HCT116 (cell line): ENCODE measurements around the gene POLR3F. TPM values are rescaled to one million over a fixed set of nuclear protein-coding genes. Genes with fewer than 3 reads are reported as not detected.

Experiments used
- ATAC-seq: fragments of 200-7000 bp; cut with Tn5 transposase; 2 replicates; pipeline ENCODE4 v1.9.1; 2020; ENCODE audit warnings: mild to moderate bottlenecking, moderate library complexity
- BruUV-seq: library from RNA; stranded (reverse); fragments of 400-500 nt; replicated peaks from 2 replicates; lab custom pipeline; 2021; lab: Mats Ljungman, UMichigan
- CTCF ChIA-PET: fragments of 300-600 bp; sonication (Branson Sonifier 250); formaldehyde crosslinking; loops from one replicate; lab custom pipeline; 2021; ENCODE audit warnings: antibody characterized with exemption; lab: Charles Lee
- POLR2A ChIA-PET: fragments of 300-600, 350-600 bp; sonication (Branson Sonifier 250); formaldehyde crosslinking; loops from one replicate; lab custom pipeline; 2021; ENCODE audit warnings: antibody characterized with exemption; lab: Charles Lee
- RAD21 ChIA-PET, 2 experiments: fragments of 300-600 bp; sonication (Branson Sonifier 250); formaldehyde crosslinking; loops; one replicate each; lab custom pipeline; 2023; ENCODE audit warnings: low total read pairs in 2 of 2; ENCODE audit not compliant: uncharacterized antibody in 2 of 2, unreplicated experiment in 2 of 2, low non-redundant PET in 1 of 2; lab: Charles Lee
- DNase-seq: peaks from one replicate; pipeline ENCODE4 v3.0.0-alpha.2; 2010; ENCODE audit warnings: low read depth, low spot score
- H2AFZ ChIP-seq: fragments of 200-600 bp; shearing (Covaris generic), sonication (generic); 2 replicates; pipeline ENCODE4 v1.6.1; 2017; ENCODE audit warnings: low read depth, mixed run types, mixed read lengths, antibody characterized with exemption, low read length; ENCODE audit not compliant: poor library complexity, severe bottlenecking
- H3K27ac ChIP-seq: 2 replicates; pipeline ENCODE4 v1.5.1; 2012; ENCODE audit warnings: low read depth, low read length
- H3K27me3 ChIP-seq: fragments of 200-600 bp; sonication (generic); 2 replicates; pipeline ENCODE4 v1.6.1; 2016; ENCODE audit warnings: mixed run types, low read length, mixed read lengths; ENCODE audit not compliant: insufficient read depth
- H3K36me3 ChIP-seq, 2 experiments: fragments of 200-500 bp in 1 of 2; fragments of 200-600 bp in 1 of 2; sonication (Bioruptor generic) in 1 of 2; sonication (generic) in 1 of 2; 2 replicates each; pipeline versions ENCODE4 v1.5.1 to v1.6.1; 2014 to 2016; ENCODE audit warnings: low read length in 2 of 2, inconsistent platforms in 1 of 2, mixed read lengths in 1 of 2, mixed run types in 1 of 2; ENCODE audit not compliant: insufficient read depth in 2 of 2, control insufficient read depth in 1 of 2
- H3K4me1 ChIP-seq, 2 experiments: fragments of 200-600 bp in 1 of 2; sonication (generic) in 1 of 2; 2 replicates each; pipeline versions ENCODE4 v1.5.1 to v1.6.1; 2012 to 2017; ENCODE audit warnings: low read length in 2 of 2, inconsistent platforms in 1 of 2, mild to moderate bottlenecking in 1 of 2, mixed read lengths in 1 of 2, mixed run types in 1 of 2, moderate library complexity in 1 of 2; ENCODE audit not compliant: insufficient read depth in 2 of 2, control insufficient read depth in 1 of 2
- H3K4me2 ChIP-seq: fragments of 200-600 bp; sonication (generic); 2 replicates; pipeline ENCODE4 v1.6.1; 2017; ENCODE audit warnings: mixed run types, low read length, mixed read lengths
- H3K4me3 ChIP-seq, 2 experiments: fragments of 200-600 bp in 1 of 2; sonication (generic) in 1 of 2; replicated peaks in 1 of 2; 2 replicates each; pipeline ENCODE4 v1.5.1; 2011 to 2016; ENCODE audit warnings: low read length in 2 of 2, control low read depth in 1 of 2, low read depth in 1 of 2, mild to moderate bottlenecking in 1 of 2, mixed read lengths in 1 of 2, mixed run types in 1 of 2
- H3K79me2 ChIP-seq: fragments of 200-600 bp; sonication (generic); 2 replicates; pipeline ENCODE4 v1.6.1; 2017; ENCODE audit warnings: mild to moderate bottlenecking, mixed run types, low read length, moderate library complexity, mixed read lengths; ENCODE audit not compliant: insufficient read depth
- H3K9ac ChIP-seq: fragments of 200-600 bp; sonication (generic); 2 replicates; pipeline ENCODE4 v1.6.1; 2016; ENCODE audit warnings: low read length, mixed read lengths
- H3K9me2 ChIP-seq: fragments of 200-600 bp; sonication (generic), shearing (Covaris generic); 2 replicates; pipeline ENCODE4 v1.6.1; 2017; ENCODE audit warnings: mixed run types, mild to moderate bottlenecking, moderate library complexity; ENCODE audit not compliant: insufficient read depth
- H3K9me3 ChIP-seq, 2 experiments: fragments of 200-500 bp in 1 of 2; fragments of 200-600 bp in 1 of 2; sonication (Bioruptor generic) in 1 of 2; sonication (generic) in 1 of 2; 2 replicates each; pipeline ENCODE4 v1.6.1; 2014 to 2017; ENCODE audit warnings: low read length in 2 of 2, mixed read lengths in 2 of 2, inconsistent platforms in 1 of 2, low read depth in 1 of 2, mild to moderate bottlenecking in 1 of 2, mixed run types in 1 of 2, moderate library complexity in 1 of 2; ENCODE audit not compliant: control insufficient read depth in 1 of 2, insufficient read depth in 1 of 2
- H4K20me1 ChIP-seq: fragments of 200-600 bp; sonication (generic), shearing (Covaris generic); 2 replicates; pipeline ENCODE4 v1.6.1; 2017; ENCODE audit warnings: mixed run types, mild to moderate bottlenecking, moderate library complexity; ENCODE audit not compliant: insufficient read depth
- CBX3 ChIP-seq: IDR thresholded peaks from 2 replicates; pipeline ENCODE4 v1.6.1; 2012; ENCODE audit warnings: low read depth
- CEBPB ChIP-seq: IDR thresholded peaks from 2 replicates; pipeline ENCODE4 v1.6.1; 2012; ENCODE audit warnings: low read depth
- EGR1 ChIP-seq: IDR thresholded peaks from 2 replicates; pipeline ENCODE4 v1.6.1; 2012; ENCODE audit warnings: low read depth
- ELF1 ChIP-seq: IDR thresholded peaks from 2 replicates; pipeline ENCODE4 v1.6.1; 2012; ENCODE audit warnings: low read depth, borderline replicate concordance
- EZH2phosphoT487 ChIP-seq: fragments of 200-600 bp; IDR thresholded peaks from 2 replicates; pipeline ENCODE4 v1.6.1; 2018; ENCODE audit warnings: antibody characterized with exemption, borderline replicate concordance
- FOSL1 ChIP-seq: IDR thresholded peaks from 2 replicates; pipeline ENCODE4 v1.6.1; 2012; ENCODE audit warnings: low read depth
- JUND ChIP-seq: IDR thresholded peaks from 2 replicates; pipeline ENCODE4 v1.6.1; 2012
- POLR2A ChIP-seq: IDR thresholded peaks from 2 replicates; pipeline ENCODE4 v1.7.0; 2011; ENCODE audit warnings: borderline replicate concordance; ENCODE audit not compliant: insufficient read depth, insufficient read length; ENCODE audit errors: extremely low read depth
- POLR2AphosphoS5 ChIP-seq: IDR thresholded peaks from 2 replicates; pipeline ENCODE4 v1.6.1; 2011; ENCODE audit warnings: mild to moderate bottlenecking, low read depth, low read length, moderate library complexity
- RAD21 ChIP-seq: IDR thresholded peaks from 2 replicates; pipeline ENCODE4 v1.6.1; 2012; ENCODE audit warnings: low read depth, mild to moderate bottlenecking
- SIN3A ChIP-seq: IDR thresholded peaks from 2 replicates; pipeline ENCODE4 v1.6.1; 2012; ENCODE audit warnings: low read depth
- SP1 ChIP-seq: IDR thresholded peaks from 2 replicates; pipeline ENCODE4 v1.6.1; 2012; ENCODE audit warnings: low read depth
- TCF7L2 ChIP-seq: IDR thresholded peaks from 2 replicates; pipeline ENCODE4 v1.7.0; 2011; ENCODE audit warnings: borderline replicate concordance, inconsistent platforms; ENCODE audit not compliant: insufficient read depth, insufficient read length; ENCODE audit errors: extremely low read depth
- ZFX ChIP-seq: fragments of 450-650 bp; IDR thresholded peaks from 2 replicates; pipeline ENCODE4 v1.6.1; 2017
- ZNF274 ChIP-seq: fragments of 200-500 bp; sonication (Bioruptor generic); IDR thresholded peaks from 2 replicates; pipeline ENCODE4 v1.6.1; 2014; ENCODE audit warnings: mild to moderate bottlenecking, low read depth, low read length, inconsistent platforms
- intact Hi-C: fragments of 100-400 bp; cut with micrococcal nuclease; formaldehyde crosslinking; loops from 2 replicates; pipeline ENCODE4 v1.10.0; 2022
- total RNA-seq: library from RNA; stranded (reverse); gene quantifications from one replicate; pipeline ENCODE4 v1.2.1, GENCODE V29; 2021; ENCODE audit not compliant: unreplicated experiment
- TF ChIP-seq, protein P1 (sequence below): IDR thresholded peaks from 2 replicates; pipeline ENCODE4 v1.6.1; 2012
- TF ChIP-seq, protein P2 (sequence below), 3 experiments: fragments of 200-600 bp in 1 of 3; sonication (generic) in 1 of 3; IDR thresholded peaks in 2 of 3; conservative IDR thresholded peaks in 1 of 3; 2 replicates each; pipeline ENCODE4 v1.5.1; 2012 to 2017; ENCODE audit warnings: low read depth in 2 of 3, low read length in 2 of 3, antibody characterized with exemption in 1 of 3, borderline replicate concordance in 1 of 3, control low read depth in 1 of 3, mild to moderate bottlenecking in 1 of 3, mixed read lengths in 1 of 3, mixed run types in 1 of 3, moderate library complexity in 1 of 3; ENCODE audit not compliant: insufficient read depth in 1 of 3
- TF ChIP-seq, protein P3 (sequence below): IDR thresholded peaks from 2 replicates; pipeline ENCODE4 v1.6.1; 2012; ENCODE audit warnings: low read depth
- TF ChIP-seq, protein P4 (sequence below): IDR thresholded peaks from 2 replicates; pipeline ENCODE4 v1.6.1; 2011; ENCODE audit warnings: mild to moderate bottlenecking, low read length, moderate library complexity; ENCODE audit not compliant: insufficient replicate concordance; ENCODE audit errors: extremely low read depth

Gene POLR3F
- total RNA-seq, 1 experiment from 2014 or later = 11.4 TPM

DNA sequence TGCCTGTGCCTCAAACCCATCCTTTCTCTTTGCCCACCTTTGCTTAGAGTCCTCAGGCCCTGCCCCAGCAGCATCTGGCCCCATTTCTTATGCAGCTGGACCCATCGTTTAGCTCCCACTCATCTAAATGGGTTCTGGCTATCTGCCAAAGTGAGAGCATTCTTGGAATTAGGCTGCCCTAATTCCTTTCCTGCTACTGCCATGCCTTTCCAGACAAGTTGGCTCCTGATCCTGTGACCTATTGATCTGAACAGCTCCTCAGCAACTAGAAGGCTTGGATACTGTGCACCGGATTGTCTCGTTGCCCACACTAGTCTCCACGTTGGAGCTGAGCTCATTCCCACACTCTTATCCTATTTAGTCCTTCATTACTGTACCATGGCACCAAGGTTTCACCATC, 23.3 kb upstream of the POLR3F start:
- Histone ChIP-seq H3K27me3 (no peaks in the 10 kb centered on the region), H3K4me3 (no peak overlapping the region), H3K9me2 (no peaks in the 10 kb centered on the region), H3K4me2 (no peak overlapping the region), H3K36me3 (no peaks in the 10 kb centered on the region), H3K4me1 (peaks cover 3 to 5% of the 10 kb centered on the region in 2 experiments; a peak in 2 of 4 replicates), H3K79me2 (no peaks in the 10 kb centered on the region), H3K9me3 (no peaks in the 10 kb centered on the region), H4K20me1 (no peaks in the 10 kb centered on the region), H2AFZ (no peak overlapping the region), H3K27ac (no peak overlapping the region), H3K9ac (no peak overlapping the region)
- ATAC-seq (no peak), DNase-seq (no peak)
- CTCF ChIA-PET = no interaction called here
- intact Hi-C loops = no loop called here
- POLR2A ChIA-PET = no interaction called here
- BruUV-seq = no TSS peak
- TF ChIP-seq, protein P1, sequence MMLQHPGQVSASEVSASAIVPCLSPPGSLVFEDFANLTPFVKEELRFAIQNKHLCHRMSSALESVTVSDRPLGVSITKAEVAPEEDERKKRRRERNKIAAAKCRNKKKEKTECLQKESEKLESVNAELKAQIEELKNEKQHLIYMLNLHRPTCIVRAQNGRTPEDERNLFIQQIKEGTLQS = no peak
- no peak for TF ChIP-seq CBX3
- TF ChIP-seq FOSL1 = no peak
- TF ChIP-seq POLR2A = no peak
- TF ChIP-seq SP1 = no peak
- TF ChIP-seq EZH2phosphoT487 = no peak
- TF ChIP-seq ZFX = no peak
- TF ChIP-seq POLR2AphosphoS5 = no peak
- TF ChIP-seq, protein P2, sequence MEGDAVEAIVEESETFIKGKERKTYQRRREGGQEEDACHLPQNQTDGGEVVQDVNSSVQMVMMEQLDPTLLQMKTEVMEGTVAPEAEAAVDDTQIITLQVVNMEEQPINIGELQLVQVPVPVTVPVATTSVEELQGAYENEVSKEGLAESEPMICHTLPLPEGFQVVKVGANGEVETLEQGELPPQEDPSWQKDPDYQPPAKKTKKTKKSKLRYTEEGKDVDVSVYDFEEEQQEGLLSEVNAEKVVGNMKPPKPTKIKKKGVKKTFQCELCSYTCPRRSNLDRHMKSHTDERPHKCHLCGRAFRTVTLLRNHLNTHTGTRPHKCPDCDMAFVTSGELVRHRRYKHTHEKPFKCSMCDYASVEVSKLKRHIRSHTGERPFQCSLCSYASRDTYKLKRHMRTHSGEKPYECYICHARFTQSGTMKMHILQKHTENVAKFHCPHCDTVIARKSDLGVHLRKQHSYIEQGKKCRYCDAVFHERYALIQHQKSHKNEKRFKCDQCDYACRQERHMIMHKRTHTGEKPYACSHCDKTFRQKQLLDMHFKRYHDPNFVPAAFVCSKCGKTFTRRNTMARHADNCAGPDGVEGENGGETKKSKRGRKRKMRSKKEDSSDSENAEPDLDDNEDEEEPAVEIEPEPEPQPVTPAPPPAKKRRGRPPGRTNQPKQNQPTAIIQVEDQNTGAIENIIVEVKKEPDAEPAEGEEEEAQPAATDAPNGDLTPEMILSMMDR (IDR thresholded peaks at IDR 0.05 in 2 of 3, conservative IDR thresholded peaks at IDR 0.05 in 1 of 3; ENCODE audit: borderline replicate concordance in 1 of 3, insufficient read depth in 1 of 3, low read depth in 2 of 3, low read length in 2 of 3) = no peak
- no peak for TF ChIP-seq JUND
- no peak for TF ChIP-seq RAD21
- TF ChIP-seq CEBPB = no peak
- TF ChIP-seq ELF1 = no peak
- TF ChIP-seq, protein P3, sequence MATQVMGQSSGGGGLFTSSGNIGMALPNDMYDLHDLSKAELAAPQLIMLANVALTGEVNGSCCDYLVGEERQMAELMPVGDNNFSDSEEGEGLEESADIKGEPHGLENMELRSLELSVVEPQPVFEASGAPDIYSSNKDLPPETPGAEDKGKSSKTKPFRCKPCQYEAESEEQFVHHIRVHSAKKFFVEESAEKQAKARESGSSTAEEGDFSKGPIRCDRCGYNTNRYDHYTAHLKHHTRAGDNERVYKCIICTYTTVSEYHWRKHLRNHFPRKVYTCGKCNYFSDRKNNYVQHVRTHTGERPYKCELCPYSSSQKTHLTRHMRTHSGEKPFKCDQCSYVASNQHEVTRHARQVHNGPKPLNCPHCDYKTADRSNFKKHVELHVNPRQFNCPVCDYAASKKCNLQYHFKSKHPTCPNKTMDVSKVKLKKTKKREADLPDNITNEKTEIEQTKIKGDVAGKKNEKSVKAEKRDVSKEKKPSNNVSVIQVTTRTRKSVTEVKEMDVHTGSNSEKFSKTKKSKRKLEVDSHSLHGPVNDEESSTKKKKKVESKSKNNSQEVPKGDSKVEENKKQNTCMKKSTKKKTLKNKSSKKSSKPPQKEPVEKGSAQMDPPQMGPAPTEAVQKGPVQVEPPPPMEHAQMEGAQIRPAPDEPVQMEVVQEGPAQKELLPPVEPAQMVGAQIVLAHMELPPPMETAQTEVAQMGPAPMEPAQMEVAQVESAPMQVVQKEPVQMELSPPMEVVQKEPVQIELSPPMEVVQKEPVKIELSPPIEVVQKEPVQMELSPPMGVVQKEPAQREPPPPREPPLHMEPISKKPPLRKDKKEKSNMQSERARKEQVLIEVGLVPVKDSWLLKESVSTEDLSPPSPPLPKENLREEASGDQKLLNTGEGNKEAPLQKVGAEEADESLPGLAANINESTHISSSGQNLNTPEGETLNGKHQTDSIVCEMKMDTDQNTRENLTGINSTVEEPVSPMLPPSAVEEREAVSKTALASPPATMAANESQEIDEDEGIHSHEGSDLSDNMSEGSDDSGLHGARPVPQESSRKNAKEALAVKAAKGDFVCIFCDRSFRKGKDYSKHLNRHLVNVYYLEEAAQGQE = no peak
- no peak for TF ChIP-seq EGR1
- TF ChIP-seq TCF7L2 = no peak
- TF ChIP-seq SIN3A = no peak
- TF ChIP-seq ZNF274 = no peak
- TF ChIP-seq, protein P4, sequence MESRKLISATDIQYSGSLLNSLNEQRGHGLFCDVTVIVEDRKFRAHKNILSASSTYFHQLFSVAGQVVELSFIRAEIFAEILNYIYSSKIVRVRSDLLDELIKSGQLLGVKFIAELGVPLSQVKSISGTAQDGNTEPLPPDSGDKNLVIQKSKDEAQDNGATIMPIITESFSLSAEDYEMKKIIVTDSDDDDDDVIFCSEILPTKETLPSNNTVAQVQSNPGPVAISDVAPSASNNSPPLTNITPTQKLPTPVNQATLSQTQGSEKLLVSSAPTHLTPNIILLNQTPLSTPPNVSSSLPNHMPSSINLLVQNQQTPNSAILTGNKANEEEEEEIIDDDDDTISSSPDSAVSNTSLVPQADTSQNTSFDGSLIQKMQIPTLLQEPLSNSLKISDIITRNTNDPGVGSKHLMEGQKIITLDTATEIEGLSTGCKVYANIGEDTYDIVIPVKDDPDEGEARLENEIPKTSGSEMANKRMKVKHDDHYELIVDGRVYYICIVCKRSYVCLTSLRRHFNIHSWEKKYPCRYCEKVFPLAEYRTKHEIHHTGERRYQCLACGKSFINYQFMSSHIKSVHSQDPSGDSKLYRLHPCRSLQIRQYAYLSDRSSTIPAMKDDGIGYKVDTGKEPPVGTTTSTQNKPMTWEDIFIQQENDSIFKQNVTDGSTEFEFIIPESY = no peak
- RAD21 ChIA-PET = no interaction called here
